H54 (cell line): Measurements from ENCODE around the gene IGFL4.
"Not testable (repeated sequence)": the region's sequence is repeated elsewhere in the genome, so short reads cannot be mapped to it uniquely, and the experiment has no call there.

Experiments used
- DNase-seq: peaks from one replicate; pipeline ENCODE4 v3.0.0; 2011; ENCODE audit warnings: low spot score, mixed read lengths; ENCODE audit not compliant: insufficient read length
- FAIRE-seq: peaks from 3 replicates; lab custom pipeline; 2011; peaks lifted over from hg19 to GRCh38; lab: Jason Lieb, UNC
- POLR2A ChIP-seq: IDR thresholded peaks from 2 replicates; pipeline ENCODE4 v1.6.1; 2011; ENCODE audit warnings: low read depth, mild to moderate bottlenecking, low read length

The IGFL4 gene

GRCh38 chr19:46040952-46041500 is at the start of gene IGFL4:
Gene IGFL4 (minus strand): TSS chr19:46041002. CDS start chr19:46040962, 40 bp downstream.
- DNase-seq (no peak), FAIRE-seq (peak; percentile 72)
- TF ChIP-seq POLR2A = no peak

GRCh38 chr19:46090444-46090843 is 49.6 kb upstream of the IGFL4 start:
- DNase-seq (no peak), FAIRE-seq (no peak)
- TF ChIP-seq POLR2A = no peak

GRCh38 chr19:46089432-46089831 is 48.6 kb upstream of the IGFL4 start:
- no peak for DNase-seq
- no peak for TF ChIP-seq POLR2A
- no peak for FAIRE-seq

DNA sequence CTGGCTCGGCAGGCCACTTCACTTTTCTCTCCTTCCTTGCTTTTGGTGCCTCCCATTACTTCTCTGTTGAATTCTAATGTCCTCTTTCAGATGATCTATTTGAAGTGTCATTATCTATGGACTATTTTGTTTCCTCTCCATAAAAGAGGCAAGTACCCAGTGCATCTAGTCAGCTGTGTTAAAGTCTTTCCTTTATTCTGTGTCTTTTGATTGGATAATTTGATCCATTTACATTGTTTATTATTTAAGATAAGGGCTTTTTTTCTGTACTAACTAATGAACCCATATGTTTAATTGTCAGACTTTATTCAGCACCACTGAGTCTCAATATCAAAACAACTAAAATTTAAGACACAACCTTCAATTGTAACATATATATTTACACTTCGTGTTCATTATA is 47.3 kb upstream of the IGFL4 start:
- FAIRE-seq = no peak
- no peak for TF ChIP-seq POLR2A

GRCh38 chr19:46085888-46086287 is 45.1 kb upstream of the IGFL4 start:
- DNase-seq = no peak
- TF ChIP-seq POLR2A = no peak
- no peak for FAIRE-seq

More for the DNA sequence above, 47.3 kb upstream of the IGFL4 start:
- DNase-seq = no peak

DNA sequence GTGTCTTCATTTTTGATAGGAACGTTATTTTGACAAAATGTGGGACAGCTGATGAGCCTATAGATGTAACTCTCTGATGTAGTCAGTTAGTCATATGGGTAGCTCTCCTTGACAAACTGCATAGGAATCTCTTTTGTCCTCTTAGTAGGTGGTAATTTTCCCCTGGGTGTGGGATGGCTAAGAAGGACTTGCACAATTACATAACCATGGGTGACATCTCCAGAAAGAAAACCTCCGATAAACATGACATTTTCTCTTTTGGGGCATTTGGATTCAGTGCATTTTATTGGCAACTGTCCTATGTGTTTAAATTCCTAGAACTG is 41.9 kb upstream of the IGFL4 start:
- TF ChIP-seq POLR2A = no peak
- FAIRE-seq (no peak), DNase-seq (no peak)

DNA sequence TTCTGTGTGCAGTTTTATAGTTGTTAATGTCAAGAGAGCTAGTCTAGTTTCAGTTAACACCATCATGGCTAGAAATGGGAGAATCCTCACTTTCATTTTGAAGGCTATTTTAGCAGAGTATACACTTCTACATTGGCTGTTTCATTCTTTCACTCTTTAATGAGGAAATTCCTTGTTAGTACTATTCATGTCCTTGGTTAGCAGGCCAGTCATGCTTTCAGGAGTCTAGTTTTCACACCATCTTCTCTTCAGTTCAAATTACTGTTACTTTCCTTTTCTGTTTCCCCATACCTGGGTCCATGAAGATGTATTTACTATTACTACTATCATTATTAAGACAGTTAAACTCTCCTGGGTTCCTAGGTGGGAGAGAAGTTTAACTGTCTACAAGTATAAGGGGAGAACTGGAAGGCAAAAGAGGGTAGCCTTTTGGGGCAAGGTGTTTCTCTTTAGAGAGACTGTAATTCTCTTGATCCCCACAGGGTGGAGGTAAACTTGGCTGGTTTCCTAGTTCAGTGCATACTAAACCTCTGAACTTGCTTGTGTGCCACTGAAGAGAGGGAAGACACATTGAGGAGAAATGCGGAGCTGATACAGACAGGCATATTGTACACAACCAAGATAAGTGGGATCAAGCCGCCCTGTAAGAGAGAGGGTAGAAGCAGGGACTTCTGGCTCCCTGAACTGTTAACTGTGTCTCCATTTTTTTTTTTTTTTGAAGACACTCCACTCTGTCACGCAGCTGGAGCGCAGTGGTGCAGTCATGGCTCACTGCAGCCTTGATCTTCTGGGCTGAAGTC is 41.3 kb upstream of the IGFL4 start:
- peak; percentile 58 for FAIRE-seq
- peak; percentile 9 for DNase-seq
- TF ChIP-seq POLR2A = no peak

DNA sequence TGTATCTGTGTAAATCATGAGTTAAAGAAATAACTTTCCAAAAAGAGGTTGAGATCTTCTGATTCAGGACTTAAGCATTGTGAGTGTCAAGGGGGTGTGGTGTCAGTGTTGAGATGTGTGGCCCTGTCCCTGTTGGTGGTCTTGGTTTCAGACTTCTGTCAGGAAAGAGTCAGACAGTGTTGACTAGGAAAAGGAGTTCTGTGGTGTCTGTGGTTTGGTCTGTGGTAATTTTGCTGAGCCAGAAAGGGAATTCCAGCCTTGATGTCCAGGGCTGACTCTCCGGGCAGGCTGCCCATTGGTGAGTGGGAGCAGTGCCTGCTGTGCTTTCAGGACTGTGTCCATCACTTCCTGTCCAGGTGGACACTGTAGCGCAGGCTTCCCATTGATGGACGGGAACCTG is 39.8 kb upstream of the IGFL4 start:
- peak; percentile 12 for DNase-seq
- TF ChIP-seq POLR2A = no peak

DNA sequence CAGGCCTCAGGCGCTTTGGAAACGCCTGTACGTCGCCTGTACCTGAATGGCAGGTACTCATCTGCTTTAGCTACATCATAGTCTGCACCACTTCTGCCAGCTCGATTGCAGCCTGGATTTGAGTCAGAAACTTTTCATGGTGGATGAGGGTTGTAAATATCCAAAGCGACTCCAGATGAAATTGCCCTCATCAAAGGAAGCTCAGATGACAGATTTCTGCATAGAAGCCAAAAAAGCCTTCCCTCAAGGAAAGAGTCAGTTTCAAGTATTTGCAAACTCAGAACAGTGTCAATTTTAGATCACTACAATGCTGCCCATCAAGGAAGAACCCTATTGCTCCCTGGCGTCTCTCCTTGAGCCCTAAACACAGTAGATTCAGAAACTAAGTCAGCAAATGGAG is 38.8 kb upstream of the IGFL4 start:
- DNase-seq (no peak), FAIRE-seq (no peak)
- no peak for TF ChIP-seq POLR2A

More for the DNA sequence above, 39.8 kb upstream of the IGFL4 start:
- peak; percentile 84 for FAIRE-seq

DNA sequence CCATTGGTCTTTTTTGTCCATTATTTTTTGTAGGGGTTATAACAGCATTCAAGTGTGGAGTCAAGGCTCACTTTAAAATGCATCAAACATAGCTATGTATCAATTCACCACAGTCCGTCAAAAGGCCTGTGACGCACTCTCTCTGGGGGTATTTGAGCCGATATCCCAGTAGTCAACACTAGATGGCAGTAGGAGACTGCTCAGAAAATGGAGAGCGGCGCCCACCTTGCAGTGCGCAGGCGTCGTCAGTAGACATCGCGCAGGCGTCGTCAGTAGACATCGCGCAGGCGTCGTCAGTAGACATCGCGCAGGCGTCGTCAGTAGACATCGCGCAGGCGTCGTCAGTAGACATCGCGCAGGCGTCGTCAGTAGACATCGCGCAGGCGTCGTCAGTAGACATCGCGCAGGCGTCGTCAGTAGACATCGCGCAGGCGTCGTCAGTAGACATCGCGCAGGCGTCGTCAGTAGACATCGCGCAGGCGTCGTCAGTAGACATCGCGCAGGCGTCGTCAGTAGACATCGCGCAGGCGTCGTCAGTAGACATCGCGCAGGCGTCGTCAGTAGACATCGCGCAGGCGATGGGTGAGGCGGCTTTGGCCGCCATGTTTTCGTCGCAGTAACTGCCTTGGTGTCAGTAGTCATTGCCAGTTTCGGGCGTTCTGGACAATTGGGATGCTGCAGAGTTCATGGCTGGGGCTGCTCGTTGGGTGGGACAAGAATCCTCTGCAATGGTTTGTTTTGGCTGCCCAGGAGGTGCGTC is 38.0 kb upstream of the IGFL4 start:
- not testable (repeated sequence) for FAIRE-seq
- DNase-seq = peak; percentile 9

- no peak for TF ChIP-seq POLR2A
- DNase-seq (no peak), FAIRE-seq (no peak)
These were observed 37.0 kb upstream of the IGFL4 start for GRCh38 chr19:46077815-46078167.

- no peak for TF ChIP-seq POLR2A
- FAIRE-seq (no peak), DNase-seq (peak; percentile 30)
These were observed 36.4 kb upstream of the IGFL4 start for GRCh38 chr19:46076951-46077814.

GRCh38 chr19:46076031-46076880 is 35.5 kb upstream of the IGFL4 start:
- DNase-seq = no peak
- no peak for TF ChIP-seq POLR2A
- FAIRE-seq = no peak
